H9 (cell line): Measurements from ENCODE around the gene PLCZ1. TPM values are rescaled to one million over a fixed set of nuclear protein-coding genes. Genes with fewer than 3 reads are reported as not detected.

Experiments
- DNase-seq: peaks from one replicate; pipeline ENCODE4 v3.0.0-alpha.2; 2017
- H2AFZ ChIP-seq: one replicate; pipeline ENCODE4 v1.6.1; 2013; ENCODE audit warnings: mild to moderate bottlenecking, low read length, control low read depth, moderate library complexity
- H2AK5ac ChIP-seq: 2 replicates; pipeline ENCODE4 v1.6.1; 2013; ENCODE audit warnings: low read length, control low read depth, mixed read lengths; ENCODE audit not compliant: insufficient read length
- H2BK120ac ChIP-seq: one replicate; pipeline ENCODE4 v1.6.1; 2013; ENCODE audit warnings: low read depth, mild to moderate bottlenecking, low read length, control low read depth, inconsistent platforms; ENCODE audit not compliant: poor library complexity, severe bottlenecking
- H2BK12ac ChIP-seq: 2 replicates; pipeline ENCODE4 v1.6.1; 2013; ENCODE audit warnings: low read length, control low read depth, mixed read lengths, low read depth; ENCODE audit not compliant: insufficient read length
- H2BK15ac ChIP-seq: 2 replicates; pipeline ENCODE4 v1.6.1; 2013; ENCODE audit warnings: low read depth, low read length, control low read depth
- H2BK20ac ChIP-seq: one replicate; pipeline ENCODE4 v1.6.1; 2013; ENCODE audit warnings: low read depth, mild to moderate bottlenecking, low read length, control low read depth, inconsistent platforms; ENCODE audit not compliant: poor library complexity, severe bottlenecking
- H2BK5ac ChIP-seq: 2 replicates; pipeline ENCODE4 v1.6.1; 2013; ENCODE audit warnings: low read length, control low read depth, mixed read lengths; ENCODE audit not compliant: insufficient read length
- H3K14ac ChIP-seq: 2 replicates; pipeline ENCODE4 v1.6.1; 2013; ENCODE audit warnings: low read length, control low read depth; ENCODE audit not compliant: insufficient read depth
- H3K18ac ChIP-seq: 2 replicates; pipeline ENCODE4 v1.6.1; 2013; ENCODE audit warnings: low read depth, mild to moderate bottlenecking, mixed read lengths, low read length, control low read depth; ENCODE audit not compliant: insufficient read length
- H3K23ac ChIP-seq: 2 replicates; pipeline ENCODE4 v1.6.1; 2013; ENCODE audit warnings: low read length, control low read depth, mixed read lengths, low read depth; ENCODE audit not compliant: insufficient read length
- H3K23me2 ChIP-seq: 2 replicates; pipeline ENCODE4 v1.6.1; 2013; ENCODE audit warnings: low read depth, mild to moderate bottlenecking, mixed read lengths, low read length, control low read depth; ENCODE audit not compliant: insufficient read length, poor library complexity, severe bottlenecking
- H3K27ac ChIP-seq: 2 replicates; pipeline ENCODE4 v1.5.1; 2013; ENCODE audit warnings: low read length, control low read depth, mixed read lengths, low read depth; ENCODE audit not compliant: insufficient read length
- H3K27me3 ChIP-seq: 2 replicates; pipeline ENCODE4 v1.6.1; 2013; ENCODE audit warnings: low read length, control low read depth, inconsistent platforms; ENCODE audit not compliant: insufficient read depth
- H3K4ac ChIP-seq: 2 replicates; pipeline ENCODE4 v1.6.1; 2013; ENCODE audit warnings: low read depth, mild to moderate bottlenecking, control low read depth, inconsistent platforms, low read length, moderate library complexity
- H3K4me1 ChIP-seq: 2 replicates; pipeline ENCODE4 v1.6.1; 2013; ENCODE audit warnings: low read length, control low read depth, inconsistent platforms; ENCODE audit not compliant: insufficient read depth
- H3K4me2 ChIP-seq: 2 replicates; pipeline ENCODE4 v1.6.1; 2013; ENCODE audit warnings: low read length, control low read depth, mixed read lengths; ENCODE audit not compliant: insufficient read length, insufficient read depth
- H3K56ac ChIP-seq: 2 replicates; pipeline ENCODE4 v1.6.1; 2013; ENCODE audit warnings: low read depth, mild to moderate bottlenecking, mixed read lengths, low read length, control low read depth; ENCODE audit not compliant: insufficient read length
- H3K79me1 ChIP-seq: 2 replicates; pipeline ENCODE4 v1.6.1; 2013; ENCODE audit warnings: low read depth, mild to moderate bottlenecking, moderate library complexity, low read length, control low read depth, inconsistent platforms; ENCODE audit not compliant: insufficient read depth, poor library complexity, severe bottlenecking
- H3K79me2 ChIP-seq: 2 replicates; pipeline ENCODE4 v1.6.1; 2013; ENCODE audit warnings: low read length, control low read depth, inconsistent platforms; ENCODE audit not compliant: insufficient read depth
- H3K9ac ChIP-seq: 2 replicates; pipeline ENCODE4 v1.6.1; 2013; ENCODE audit warnings: low read length, control low read depth, mixed read lengths; ENCODE audit not compliant: insufficient read length; ENCODE audit errors: extremely low read depth
- H3K9me3 ChIP-seq: one replicate; pipeline ENCODE4 v1.6.1; 2013; ENCODE audit warnings: low read depth, low read length, inconsistent platforms; ENCODE audit not compliant: control insufficient read depth
- H3T11ph ChIP-seq: one replicate; pipeline ENCODE4 v1.6.1; 2013; ENCODE audit warnings: mild to moderate bottlenecking, low read length, control low read depth, inconsistent platforms
- H4K20me1 ChIP-seq: one replicate; pipeline ENCODE4 v1.6.1; 2013; ENCODE audit not compliant: control insufficient read depth, insufficient read length, insufficient read depth
- H4K5ac ChIP-seq: 2 replicates; pipeline ENCODE4 v1.6.1; 2013; ENCODE audit warnings: low read depth, mild to moderate bottlenecking, mixed read lengths, low read length, control low read depth; ENCODE audit not compliant: insufficient read length
- H4K8ac ChIP-seq: replicated peaks from 2 replicates; pipeline ENCODE4 v1.6.1; 2013; ENCODE audit warnings: low read length, control low read depth, mixed read lengths, low read depth; ENCODE audit not compliant: insufficient read length
- H4K91ac ChIP-seq: 2 replicates; pipeline ENCODE4 v1.6.1; 2013; ENCODE audit warnings: low read depth, mild to moderate bottlenecking, moderate library complexity, mixed read lengths, low read length, control low read depth; ENCODE audit not compliant: insufficient read length
- H3K27ac Mint-ChIP-seq, 3 experiments: 2 replicates in 2 of 3; 3 replicates in 1 of 3; pipeline ENCODE4 v1.8.0; 2020 to 2021; ENCODE audit warnings: mixed read lengths in 3 of 3, mild to moderate bottlenecking in 1 of 3, moderate library complexity in 1 of 3
- H3K27me3 Mint-ChIP-seq: 2 replicates; pipeline ENCODE4 v1.8.0; 2021; ENCODE audit warnings: low read depth, mild to moderate bottlenecking, moderate library complexity, mixed read lengths
- H3K36me3 Mint-ChIP-seq, 3 experiments: 2 replicates in 2 of 3; 3 replicates in 1 of 3; pipeline ENCODE4 v1.8.0; 2020 to 2021; ENCODE audit warnings: low read depth in 3 of 3, mixed read lengths in 3 of 3; ENCODE audit not compliant: insufficient read depth in 1 of 3
- H3K4me1 Mint-ChIP-seq, 2 experiments: 2 replicates each; pipeline ENCODE4 v1.8.0; 2020; ENCODE audit warnings: mixed read lengths in 2 of 2
- H3K4me3 Mint-ChIP-seq, 2 experiments: 2 replicates in 1 of 2; 3 replicates in 1 of 2; pipeline ENCODE4 v1.8.0; 2020 to 2021; ENCODE audit warnings: mild to moderate bottlenecking in 2 of 2, mixed read lengths in 2 of 2, moderate library complexity in 1 of 2
- H3K9me3 Mint-ChIP-seq, 2 experiments: 2 replicates in 1 of 2; 3 replicates in 1 of 2; pipeline ENCODE4 v1.8.0; 2020; ENCODE audit warnings: mild to moderate bottlenecking in 2 of 2, mixed read lengths in 2 of 2, moderate library complexity in 1 of 2
- CTCF ChIP-seq: fragments of 200-600 bp; sonication (generic); conservative IDR thresholded peaks from 3 replicates; pipeline ENCODE4 v1.8.0; 2021; ENCODE audit warnings: antibody characterized with exemption, mild to moderate bottlenecking
- whole genome bisulfite sequencing: extraction: QIAGEN DNeasy Blood & Tissue Kit; methylation state at CpG from one replicate; pipeline ENCODE4 v1.1.7; 2013; ENCODE audit warnings: missing lambda C conversion rate, low lambda C conversion rate, mixed read lengths; ENCODE audit not compliant: insufficient read length; ENCODE audit errors: extremely low coverage; 5-methylcytosine and 5-hydroxymethylcytosine counted together
- total RNA-seq: library from RNA; stranded (reverse); gene quantifications from 2 replicates; pipeline ENCODE4 v1.2.1, GENCODE V29; 2021

The PLCZ1 gene
- total RNA-seq, 1 experiment from 2014 or later, result not detected

GRCh38 chr12:18755341-18755740 lies 17.5 kb upstream of the PLCZ1 start:
- Histone ChIP-seq H3K9ac (no peak overlapping the region), H3K27me3 (no peaks in the 10 kb centered on the region), H3K4me2 (no peak overlapping the region), H3T11ph (no peak overlapping the region), H3K23me2 (no peaks in the 10 kb centered on the region), H3K4me1 (peaks cover 6% of the 10 kb centered on the region; the same call in 1 of the 2 replicates), H2BK20ac (no peak overlapping the region), H2AFZ (no peak overlapping the region), H3K79me1 (no peaks in the 10 kb centered on the region), H3K4ac (no peak overlapping the region), H2BK15ac (no peak overlapping the region), H4K91ac (no peak overlapping the region), H4K20me1 (no peaks in the 10 kb centered on the region), H3K79me2 (no peaks in the 10 kb centered on the region), H4K5ac (no peak overlapping the region), H2BK120ac (no peak overlapping the region), H3K27ac (no peak overlapping the region), H3K18ac (no peak overlapping the region), H2BK5ac (no peak overlapping the region), H2BK12ac (no peak overlapping the region), H3K14ac (no peak overlapping the region), H4K8ac (no peak overlapping the region), H3K9me3 (no peaks in the 10 kb centered on the region), H3K56ac (no peak overlapping the region), H3K23ac (no peak overlapping the region), H2AK5ac (no peak overlapping the region)
- H3K4me1 Mint-ChIP-seq, result peaks cover 44 to 50% of the 10 kb centered on the region in 2 experiments
- H3K9me3 Mint-ChIP-seq, result peaks cover 0 to 3% of the 10 kb centered on the region in 2 experiments; a peak in 3 of 5 replicates
- no CpG with 5 or more reads among the region's 1 CpG for WGBS
- no peak overlapping the region; a peak in 1 of 5 replicates for H3K4me3 Mint-ChIP-seq
- no peak for TF ChIP-seq CTCF
- H3K36me3 Mint-ChIP-seq, result peaks cover 0 to 6% (median 5%) of the 10 kb centered on the region in 3 experiments; a peak in 3 of 7 replicates
- no peak for DNase-seq
- H3K27me3 Mint-ChIP-seq, result no peaks in the 10 kb centered on the region
- H3K27ac Mint-ChIP-seq, result peak overlapping the region in 1 of 3 experiments; percentile 14; a peak in 2 of 7 replicates
